Gastroesophageal sphincter (tissue), 2 donors: ENCODE data around the gene NTMT2.

Source experiments
- EP300 ChIP-seq: sonication (generic); formaldehyde crosslinking; IDR thresholded peaks from one replicate; pipeline ENCODE4 v1.6.1; 2017; ENCODE audit warnings: antibody characterized with exemption, mild to moderate bottlenecking
- POLR2A ChIP-seq, 2 donors: fragments of 450-650 bp; IDR thresholded peaks; one replicate each; pipeline ENCODE4 v1.6.1; 2017; ENCODE audit warnings: antibody characterized with exemption in 2 of 2, mild to moderate bottlenecking in 2 of 2, moderate library complexity in 1 of 2
- POLR2AphosphoS5 ChIP-seq: sonication (generic); formaldehyde crosslinking; IDR thresholded peaks from one replicate; pipeline ENCODE4 v1.6.1; 2017; ENCODE audit warnings: antibody characterized with exemption

- no peak for TF ChIP-seq EP300
- no peak for TF ChIP-seq POLR2A (IDR thresholded peaks at IDR 0.05)
- no peak for TF ChIP-seq POLR2AphosphoS5
Measured at GRCh38 chr1:170175041-170175440, 29.3 kb downstream of the NTMT2 start.
